Heart left ventricle (tissue), 16 donors: ENCODE results near the gene ARHGAP24. TPM values are rescaled to one million over a fixed set of nuclear protein-coding genes. Genes with fewer than 3 reads are reported as not detected.

ENCODE experiments used
- ATAC-seq, 4 donors: fragments of 200-7000 bp; cut with Tn5 transposase; one replicate each; pipeline ENCODE4 v1.9.1; 2020 to 2022; ENCODE audit warnings: moderate library complexity in 4 of 4, mild to moderate bottlenecking in 3 of 4, moderate number of reproducible peaks in 1 of 4
- DNase-seq, 5 donors: peaks; one replicate each; pipeline ENCODE4 v3.0.0-alpha.2; 2020
- H3K27ac ChIP-seq, 12 donors: fragments of 200-600 bp; sonication (generic) in 4 of 12; one replicate each; pipeline versions ENCODE4 v1.5.0 to v1.8.0; 2016 to 2022; ENCODE audit warnings: mild to moderate bottlenecking in 2 of 12
- H3K27me3 ChIP-seq, 9 donors: fragments of 200-600 bp; sonication (generic) in 2 of 9; one replicate each; pipeline versions ENCODE4 v1.5.1 to v1.8.0; 2016 to 2022; ENCODE audit warnings: mild to moderate bottlenecking in 3 of 9
- H3K36me3 ChIP-seq, 9 donors: fragments of 200-600 bp; sonication (generic) in 2 of 9; one replicate each; pipeline versions ENCODE4 v1.5.0 to v1.8.0; 2018 to 2022; ENCODE audit warnings: mild to moderate bottlenecking in 2 of 9
- H3K4me1 ChIP-seq, 12 donors: fragments of 200-600 bp; sonication (generic) in 4 of 12; one replicate each; pipeline versions ENCODE4 v1.5.0 to v1.8.0; 2016 to 2022; ENCODE audit warnings: mild to moderate bottlenecking in 3 of 12
- H3K4me3 ChIP-seq, 12 donors: fragments of 200-600 bp; sonication (generic) in 4 of 12; one replicate each; pipeline versions ENCODE4 v1.5.0 to v1.8.0; 2017 to 2022; ENCODE audit warnings: mild to moderate bottlenecking in 9 of 12, moderate library complexity in 4 of 12
- H3K9me3 ChIP-seq, 12 donors: fragments of 200-600 bp; sonication (generic) in 4 of 12; one replicate each; pipeline versions ENCODE4 v1.5.0 to v1.8.0; 2016 to 2022; ENCODE audit warnings: mild to moderate bottlenecking in 1 of 12
- CTCF ChIP-seq, 12 donors: fragments of 200-600 bp; sonication (generic) in 4 of 12; IDR thresholded peaks; one replicate each; pipeline versions ENCODE4 v1.5.0 to v1.8.0; 2018 to 2022; ENCODE audit warnings: antibody characterized with exemption in 12 of 12, mild to moderate bottlenecking in 5 of 12
- POLR2A ChIP-seq, 2 donors: fragments of 450-650 bp; IDR thresholded peaks; one replicate each; pipeline ENCODE4 v1.6.1; 2017; ENCODE audit warnings: antibody characterized with exemption in 2 of 2, mild to moderate bottlenecking in 2 of 2, moderate library complexity in 2 of 2
- WGBS, 4 donors: extraction: QIAGEN DNeasy Blood & Tissue Kit in 2 of 4; methylation state at CpG; one replicate each; pipeline versions ENCODE4 v1.1.5 to v1.1.7; 2013 to 2018; 5-methylcytosine and 5-hydroxymethylcytosine counted together
- intact Hi-C, 10 donors: fragments of 100-400 bp; cut with DNase I; formaldehyde crosslinking; loops; one replicate each; pipeline versions ENCODE4 v1.11.1 to v1.14.2; 2022
- polyA plus RNA-seq, 2 donors: library from polyadenylated mRNA; stranded (reverse); fragments of 200-250 nt; gene quantifications; one replicate each; pipeline ENCODE4 v1.2.3, GENCODE V29; 2013
- total RNA-seq, 9 donors: library from RNA; depleted of rRNA in 2 of 9; stranded (reverse); fragments of >200 nt in 2 of 9; fragmentation: NEBNext Ultra II Directional in 3 of 9; extraction: Animal tissue kit (Norgen Biotek cat#: 25700) in 3 of 9; gene quantifications; one replicate each; pipeline versions ENCODE4 v1.1.0 to v1.2.4, GENCODE V29; 2016 to 2023
- donor health status: ischemic (EF 13 %, LVEDD 7.1; RV severe dilation, severe dysfunction).
- donor health status: healthy with polysubstance abuse.
- donor health status: DM: no; HTN: yes; CAD: no.
- donor health status: DM: no; HTN: no; CAD: no.
- donor health status: ischemic (EF 25% LVEDD 6.9; RV normal size, moderate dysfunction).
- donor health status: ischemic (EF 25% LVEDD 5.7; RV mildly dilated, moderate dysfunction).
- donor health status: healthy.
- donor health status: DM: yes; HTN: yes; CAD: no.
- donor health status: ischemic (EF 35%, LVEDD 5.7; RV mildly dilated, moderate dysfunction).
- donor health status: nonischemic (EF 11% LVEDD 7.7; RV severe dilation, severe dysfunction).
- donor health status: DM: yes; HTN: yes; CAD: no.
- donor health status: PGD.
- donor health status: ischemic (EF 29% LVEDD 5.4; RV normal size, mild dysfunction).
- donor health status: nonischemic (EF 23%, LVEDD 6.1; RV moderate dilation, normal function).

ARHGAP24 gene
- total and polyA plus RNA-seq, 11 donors, result 4.5 to 36.9 (median 18.9) TPM

DNA sequence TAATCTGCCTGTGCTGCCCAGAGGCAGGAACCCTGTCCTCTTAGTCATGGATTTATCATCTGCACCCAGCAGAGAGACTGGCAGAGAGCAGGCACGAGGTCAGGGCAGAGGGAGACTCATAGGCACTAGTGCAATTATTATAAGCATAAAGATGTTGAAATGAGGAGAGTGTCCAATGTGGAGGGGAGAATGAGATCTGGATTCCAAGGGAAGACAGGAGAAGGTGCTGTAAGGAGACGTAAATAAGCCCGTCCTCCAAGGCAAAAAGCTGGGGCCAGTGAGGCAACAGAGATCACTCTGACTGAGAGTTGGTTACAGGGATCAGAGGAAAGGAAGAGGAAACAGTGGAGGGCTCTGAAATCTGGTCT is 478.7 kb downstream of the ARHGAP24 start:
- intact Hi-C loops, result loop anchor here in 1 of 10 donors (10.0 kb wide), 1 partner anchor 369 kb away; no protein-coding TSS in a partner anchor
- peak in 3 of 4 donors; percentile 72 to 89 (median 87) for ATAC-seq

GRCh38 chr4:85955620-85956292 is 480.8 kb downstream of the ARHGAP24 start:
- ATAC-seq, result no peak
- Histone ChIP-seq H3K27ac (no peak overlapping the region), H3K4me1 (peaks cover 0 to 20% (median 10%) of the 10 kb centered on the region in 12 donors), H3K27me3 (no peaks in the 10 kb centered on the region), H3K36me3 (no peaks in the 10 kb centered on the region), H3K4me3 (no peak overlapping the region), H3K9me3 (no peaks in the 10 kb centered on the region)
- intact Hi-C loops, result loop anchor here in 1 of 10 donors (10.0 kb wide), 1 partner anchor 371 kb away; no protein-coding TSS in a partner anchor
- DNase-seq, result no peak
- no peak for TF ChIP-seq CTCF (IDR thresholded peaks at IDR 0.05)
- no peak for TF ChIP-seq POLR2A (IDR thresholded peaks at IDR 0.05)

More for the DNA sequence above, 478.7 kb downstream of the ARHGAP24 start:
- peaks cover 0 to 20% (median 10%) of the 10 kb centered on the region in 12 donors for H3K4me1 ChIP-seq
- DNase-seq, result no peak
- H3K4me3 ChIP-seq, result no peak overlapping the region
- TF ChIP-seq CTCF (IDR thresholded peaks at IDR 0.05) (no peak), POLR2A (IDR thresholded peaks at IDR 0.05) (no peak)
- 45 to 79% (median 65%) methylated on average over 3 of the region's 3 CpGs for WGBS, 4 donors
- no peaks in the 10 kb centered on the region for H3K36me3 ChIP-seq
- H3K9me3 ChIP-seq, result no peaks in the 10 kb centered on the region
- H3K27me3 ChIP-seq, result no peaks in the 10 kb centered on the region
- H3K27ac ChIP-seq, result no peak overlapping the region

DNA sequence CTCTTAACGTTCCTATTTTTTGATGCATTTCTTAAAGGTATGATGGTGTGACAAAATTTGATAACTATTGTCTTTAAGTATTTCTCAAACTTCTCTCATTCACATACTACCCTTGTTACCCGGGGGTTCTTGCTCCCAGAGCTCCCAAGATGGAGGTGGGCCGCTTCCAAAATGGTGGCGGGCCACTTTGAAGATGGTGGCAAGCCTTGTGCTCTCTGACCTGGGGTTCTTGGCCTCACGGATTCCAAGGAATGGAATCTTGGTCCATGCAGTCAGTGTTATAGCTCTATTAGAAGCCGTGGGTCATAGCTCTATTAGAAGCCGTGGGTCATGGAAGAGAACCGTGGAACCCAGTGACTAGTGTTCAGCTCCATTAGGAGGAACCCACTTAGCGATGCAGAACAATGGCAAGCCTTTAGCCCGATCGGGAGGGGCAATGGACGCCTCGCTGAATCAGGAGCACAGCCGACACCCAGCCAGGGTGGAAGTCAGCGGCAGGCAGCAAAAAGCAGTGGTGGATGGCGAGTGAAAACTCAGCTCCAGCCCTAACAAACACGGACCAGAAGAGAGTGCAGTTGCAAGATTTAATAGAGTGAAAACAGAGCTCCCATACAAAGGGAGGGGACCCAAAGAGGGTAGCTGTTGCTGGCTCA is 481.5 kb downstream of the ARHGAP24 start:
- H3K4me1 ChIP-seq, result peaks cover 0 to 20% (median 9%) of the 10 kb centered on the region in 12 donors
- intact Hi-C loops, result loop anchor here in 1 of 10 donors (10.0 kb wide), 1 partner anchor 372 kb away; no protein-coding TSS in a partner anchor
- H3K27ac ChIP-seq, result no peak overlapping the region
- WGBS, 4 donors, result 94 to 98% (median 97%) methylated on average over 17 of the region's 17 CpGs
- ATAC-seq, result no peak
- TF ChIP-seq POLR2A (IDR thresholded peaks at IDR 0.05) (no peak), CTCF (IDR thresholded peaks at IDR 0.05) (no peak)
- H3K9me3 ChIP-seq, result no peaks in the 10 kb centered on the region
- H3K36me3 ChIP-seq, result no peaks in the 10 kb centered on the region
- no peak overlapping the region for H3K4me3 ChIP-seq
- H3K27me3 ChIP-seq, result no peaks in the 10 kb centered on the region
- DNase-seq, result no peak

GRCh38 chr4:85961887-85962286 is 486.9 kb downstream of the ARHGAP24 start:
- intact Hi-C loops, result loop anchor here in 6 of 10 donors (10.0 kb wide), 5 partner anchors 137 to 877 kb away; no protein-coding TSS in a partner anchor
- 70 to 74% (median 72%) methylated on average over 4 of the region's 4 CpGs for WGBS, 4 donors
- H3K27ac ChIP-seq, result no peak overlapping the region
- no peak overlapping the region for H3K4me3 ChIP-seq
- DNase-seq, result no peak
- ATAC-seq, result peak in 1 of 4 donors; percentile 24
- H3K9me3 ChIP-seq, result no peaks in the 10 kb centered on the region
- TF ChIP-seq CTCF (IDR thresholded peaks at IDR 0.05), result no peak
- TF ChIP-seq POLR2A (IDR thresholded peaks at IDR 0.05), result no peak
- H3K36me3 ChIP-seq, result no peaks in the 10 kb centered on the region
- H3K27me3 ChIP-seq, result no peaks in the 10 kb centered on the region
- peaks cover 0 to 20% (median 4%) of the 10 kb centered on the region in 12 donors for H3K4me1 ChIP-seq
